Smooth muscle cell (in vitro differentiated cells): ENCODE results near the gene CNTRL. TPM values are rescaled to one million over a fixed set of nuclear protein-coding genes. Genes with fewer than 3 reads are reported as not detected.

Experiments
- DNase-seq: peaks from one replicate; lab custom pipeline; 2025; ENCODE audit not compliant: unreplicated experiment; lab: John Stamatoyannopoulos, UW
- H2AFZ ChIP-seq: fragments of 200-600 bp; sonication (generic); 2 replicates; pipeline ENCODE4 v1.6.0; 2016; ENCODE audit warnings: antibody characterized with exemption, low read depth, mild to moderate bottlenecking
- H3F3A ChIP-seq: fragments of 200-600 bp; sonication (generic); 2 replicates; pipeline ENCODE4 v1.6.0; 2017; ENCODE audit warnings: antibody characterized with exemption, low read depth
- H3K27ac ChIP-seq: fragments of 200-600 bp; sonication (generic); 2 replicates; pipeline ENCODE4 v1.5.1; 2016; ENCODE audit warnings: low read depth, mild to moderate bottlenecking
- H3K27me3 ChIP-seq: fragments of 200-600 bp; sonication (generic); 2 replicates; pipeline ENCODE4 v1.6.1; 2016; ENCODE audit warnings: low read depth, mild to moderate bottlenecking
- H3K36me3 ChIP-seq: fragments of 200-600 bp; sonication (generic); 2 replicates; pipeline ENCODE4 v1.5.1; 2016; ENCODE audit warnings: low read depth
- H3K4me1 ChIP-seq: fragments of 200-600 bp; sonication (generic); 2 replicates; pipeline ENCODE4 v1.5.1; 2016; ENCODE audit warnings: low read depth
- H3K4me2 ChIP-seq: fragments of 200-600 bp; sonication (generic); 2 replicates; pipeline ENCODE4 v1.6.0; 2016; ENCODE audit warnings: mild to moderate bottlenecking
- H3K4me3 ChIP-seq: fragments of 200-600 bp; sonication (generic); 2 replicates; pipeline ENCODE4 v1.5.1; 2016; ENCODE audit warnings: mild to moderate bottlenecking
- H3K79me2 ChIP-seq: fragments of 200-600 bp; sonication (generic); 2 replicates; pipeline ENCODE4 v1.6.0; 2016; ENCODE audit warnings: low read depth, mild to moderate bottlenecking
- H3K9ac ChIP-seq: fragments of 200-600 bp; sonication (generic); 2 replicates; pipeline ENCODE4 v1.6.0; 2016; ENCODE audit warnings: low read depth
- H3K9me3 ChIP-seq: fragments of 200-600 bp; sonication (generic); replicated peaks from 2 replicates; pipeline ENCODE4 v1.5.1; 2016; ENCODE audit warnings: low read depth
- H4K20me1 ChIP-seq: fragments of 200-600 bp; sonication (generic); 2 replicates; pipeline ENCODE4 v1.6.0; 2016; ENCODE audit warnings: low read depth
- CTCF ChIP-seq: fragments of 200-600 bp; sonication (generic); IDR thresholded peaks from 2 replicates; pipeline ENCODE4 v1.5.1; 2017; ENCODE audit warnings: borderline replicate concordance, mild to moderate bottlenecking, antibody characterized with exemption; ENCODE audit not compliant: insufficient read depth, poor library complexity, severe bottlenecking
- WGBS: methylation state at CpG from one replicate; pipeline ENCODE4 v1.1.7; 2016; ENCODE audit warnings: low lambda C conversion rate; 5-methylcytosine and 5-hydroxymethylcytosine counted together
- polyA plus RNA-seq: library from polyadenylated mRNA; unstranded; fragments of >200 nt; fragmentation: Nextera tagmentation; extraction: Ambion mirVana; gene quantifications from 2 replicates; pipeline ENCODE4 v1.2.1, GENCODE V29; 2016
- total RNA-seq: library from RNA; depleted of rRNA; stranded (reverse); fragments of >200 nt; gene quantifications from 2 replicates; pipeline ENCODE4 v1.2.3, GENCODE V29; 2014

The CNTRL gene
- total and polyA plus RNA-seq, 2 experiments from 2014 or later, result 3.6 to 9.1 TPM

GRCh38 chr9:121204611-121205010 lies 129.9 kb downstream of the CNTRL start:
- Histone ChIP-seq H3K79me2 (peaks cover 20% of the 10 kb centered on the region), H3K27ac (no peak overlapping the region), H2AFZ (no peak overlapping the region), H3K9ac (no peak overlapping the region), H3K9me3 (no peaks in the 10 kb centered on the region), H3K27me3 (no peaks in the 10 kb centered on the region), H4K20me1 (peaks cover 15% of the 10 kb centered on the region), H3K36me3 (no peaks in the 10 kb centered on the region), H3K4me2 (no peak overlapping the region), H3K4me1 (peaks cover 12% of the 10 kb centered on the region), H3F3A (no peaks in the 10 kb centered on the region), H3K4me3 (no peak overlapping the region)
- DNase-seq, result no peak
- no peak for TF ChIP-seq CTCF

GRCh38 chr9:121206516-121207370 lies 132.0 kb downstream of the CNTRL start:
- Histone ChIP-seq H3K4me3 (no peak overlapping the region), H3K4me2 (no peak overlapping the region), H3K9me3 (no peaks in the 10 kb centered on the region), H2AFZ (no peak overlapping the region), H3K9ac (no peak overlapping the region), H3K27me3 (no peaks in the 10 kb centered on the region), H3K36me3 (no peaks in the 10 kb centered on the region), H3F3A (no peaks in the 10 kb centered on the region), H3K79me2 (no peaks in the 10 kb centered on the region), H3K27ac (no peak overlapping the region), H4K20me1 (no peaks in the 10 kb centered on the region), H3K4me1 (peaks cover 3% of the 10 kb centered on the region)
- TF ChIP-seq CTCF, result no peak
- no peak for DNase-seq
- WGBS, result 63% methylated on average over 8 of the region's 8 CpGs

- WGBS, result 100% methylated on average over 2 of the region's 2 CpGs
- Histone ChIP-seq H3K27me3 (no peaks in the 10 kb centered on the region), H4K20me1 (no peaks in the 10 kb centered on the region), H2AFZ (no peak overlapping the region), H3K9me3 (no peaks in the 10 kb centered on the region), H3F3A (no peaks in the 10 kb centered on the region), H3K9ac (no peak overlapping the region), H3K79me2 (no peaks in the 10 kb centered on the region), H3K36me3 (no peaks in the 10 kb centered on the region), H3K27ac (no peak overlapping the region), H3K4me3 (no peak overlapping the region), H3K4me1 (peaks cover 1% of the 10 kb centered on the region), H3K4me2 (no peak overlapping the region)
- no peak for TF ChIP-seq CTCF
- DNase-seq, result no peak
These were observed 132.7 kb downstream of the CNTRL start for GRCh38 chr9:121207371-121207940.
